Breast epithelium (tissue), 4 donors: Measurements from ENCODE around the gene C17orf100. TPM values are rescaled to one million over a fixed set of nuclear protein-coding genes. Genes with fewer than 3 reads are reported as not detected.

ENCODE experiments used
- DNase-seq, 2 donors: peaks; one replicate each; pipeline ENCODE4 v3.0.0-alpha.2; 2019; ENCODE audit warnings: low spot score in 2 of 2
- H3K27ac ChIP-seq, 2 donors: fragments of 200-600 bp; sonication (generic) in 1 of 2; one replicate each; pipeline ENCODE4 v1.5.1; 2016 to 2019; ENCODE audit warnings: mild to moderate bottlenecking in 1 of 2
- H3K27me3 ChIP-seq, 2 donors: fragments of 200-600 bp; sonication (generic) in 1 of 2; one replicate each; pipeline versions ENCODE4 v1.5.1 to v1.6.0; 2017 to 2019; ENCODE audit warnings: control low read depth in 1 of 2, mild to moderate bottlenecking in 1 of 2
- H3K36me3 ChIP-seq: fragments of 200-600 bp; one replicate; pipeline ENCODE4 v1.5.1; 2019
- H3K4me1 ChIP-seq, 2 donors: fragments of 200-600 bp; sonication (generic); one replicate each; pipeline ENCODE4 v1.5.1; 2016 to 2019; ENCODE audit warnings: control low read depth in 1 of 2
- H3K4me3 ChIP-seq, 3 donors: fragments of 200-600 bp; sonication (generic); 1 replicate in 2 of 3; 2 replicates in 1 of 3; pipeline ENCODE4 v1.5.1; 2016 to 2019; ENCODE audit warnings: mild to moderate bottlenecking in 3 of 3, moderate library complexity in 2 of 3
- H3K9me3 ChIP-seq, 2 donors: fragments of 200-600 bp; sonication (generic) in 1 of 2; one replicate each; pipeline ENCODE4 v1.5.1; 2016 to 2019; ENCODE audit warnings: control low read depth in 1 of 2
- POLR2A ChIP-seq: fragments of 450-650 bp; IDR thresholded peaks from one replicate; pipeline ENCODE4 v1.6.1; 2016; ENCODE audit warnings: antibody characterized with exemption, mild to moderate bottlenecking, moderate library complexity
- POLR2AphosphoS5 ChIP-seq, 3 donors: sonication (generic); formaldehyde crosslinking; IDR thresholded peaks; one replicate each; pipeline ENCODE4 v1.6.1; 2017; ENCODE audit warnings: antibody characterized with exemption in 3 of 3
- intact Hi-C: fragments of 100-400 bp; cut with DNase I; formaldehyde crosslinking; loops from one replicate; pipeline ENCODE4 v1.15.1; 2023; ENCODE audit warnings: low total_unique reads
- total RNA-seq, 3 donors: library from RNA; depleted of rRNA; stranded (reverse); fragments of >200 nt; gene quantifications; one replicate each; pipeline ENCODE4 v1.1.0, GENCODE V29; 2016
- TF ChIP-seq, protein P1 (sequence below), 3 donors: fragments of 450-650 bp; IDR thresholded peaks; one replicate each; pipeline ENCODE4 v1.5.1; 2016 to 2017; ENCODE audit warnings: antibody characterized with exemption in 3 of 3, mild to moderate bottlenecking in 3 of 3, moderate library complexity in 3 of 3

Gene C17orf100
- total RNA-seq, 3 donors from 2014 or later, result 0.16 to 0.98 (median 0.88) TPM

DNA sequence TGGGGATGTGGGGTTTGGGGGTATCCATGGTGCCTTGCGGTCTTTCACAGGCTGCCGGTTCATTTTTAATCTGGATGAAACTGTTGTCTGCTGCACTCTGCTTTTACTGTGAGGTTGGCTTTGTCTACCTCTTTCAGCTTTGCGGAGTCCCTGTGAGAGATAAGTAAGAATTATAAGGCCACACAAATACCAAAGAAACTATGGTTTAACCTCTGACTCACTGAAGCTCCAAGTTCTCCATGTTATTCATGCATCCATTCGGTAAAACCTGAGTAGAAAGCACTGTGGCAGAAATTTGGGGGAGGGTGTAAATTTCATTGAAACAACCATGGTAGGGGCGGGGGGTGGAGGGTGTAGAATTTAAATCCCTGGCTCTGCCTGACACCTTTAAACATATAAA, 41.6 kb upstream of the C17orf100 start:
- no peak overlapping the region for H3K27ac ChIP-seq
- H3K4me1 ChIP-seq, result no peaks in the 10 kb centered on the region
- H3K27me3 ChIP-seq, result no peaks in the 10 kb centered on the region
- no peak for DNase-seq
- H3K9me3 ChIP-seq, result no peaks in the 10 kb centered on the region
- TF ChIP-seq, protein P1, sequence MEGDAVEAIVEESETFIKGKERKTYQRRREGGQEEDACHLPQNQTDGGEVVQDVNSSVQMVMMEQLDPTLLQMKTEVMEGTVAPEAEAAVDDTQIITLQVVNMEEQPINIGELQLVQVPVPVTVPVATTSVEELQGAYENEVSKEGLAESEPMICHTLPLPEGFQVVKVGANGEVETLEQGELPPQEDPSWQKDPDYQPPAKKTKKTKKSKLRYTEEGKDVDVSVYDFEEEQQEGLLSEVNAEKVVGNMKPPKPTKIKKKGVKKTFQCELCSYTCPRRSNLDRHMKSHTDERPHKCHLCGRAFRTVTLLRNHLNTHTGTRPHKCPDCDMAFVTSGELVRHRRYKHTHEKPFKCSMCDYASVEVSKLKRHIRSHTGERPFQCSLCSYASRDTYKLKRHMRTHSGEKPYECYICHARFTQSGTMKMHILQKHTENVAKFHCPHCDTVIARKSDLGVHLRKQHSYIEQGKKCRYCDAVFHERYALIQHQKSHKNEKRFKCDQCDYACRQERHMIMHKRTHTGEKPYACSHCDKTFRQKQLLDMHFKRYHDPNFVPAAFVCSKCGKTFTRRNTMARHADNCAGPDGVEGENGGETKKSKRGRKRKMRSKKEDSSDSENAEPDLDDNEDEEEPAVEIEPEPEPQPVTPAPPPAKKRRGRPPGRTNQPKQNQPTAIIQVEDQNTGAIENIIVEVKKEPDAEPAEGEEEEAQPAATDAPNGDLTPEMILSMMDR (IDR thresholded peaks at IDR 0.05), result no peak
- TF ChIP-seq POLR2AphosphoS5 (IDR thresholded peaks at IDR 0.05) (no peak), POLR2A (no peak)
- H3K4me3 ChIP-seq, result no peak overlapping the region
- intact Hi-C loops, result no loop called here
- H3K36me3 ChIP-seq, result no peaks in the 10 kb centered on the region

- Histone ChIP-seq H3K27me3 (no peaks in the 10 kb centered on the region), H3K9me3 (no peaks in the 10 kb centered on the region), H3K27ac (no peak overlapping the region), H3K4me1 (no peaks in the 10 kb centered on the region), H3K36me3 (no peaks in the 10 kb centered on the region), H3K4me3 (no peak overlapping the region)
- no peak for DNase-seq
- intact Hi-C loops, result no loop called here
- TF ChIP-seq, protein P1 (IDR thresholded peaks at IDR 0.05), result no peak
Measured at GRCh38 chr17:6611231-6611630, 40.3 kb upstream of the C17orf100 start.

GRCh38 chr17:6623941-6624340, 27.6 kb upstream of the C17orf100 start:
- Histone ChIP-seq H3K4me1 (no peaks in the 10 kb centered on the region), H3K4me3 (no peak overlapping the region), H3K27me3 (no peaks in the 10 kb centered on the region), H3K27ac (no peak overlapping the region), H3K9me3 (no peaks in the 10 kb centered on the region), H3K36me3 (peaks cover 7% of the 10 kb centered on the region)
- intact Hi-C loops, result loop anchor here (2.0 to 5.0 kb wide), 2 partner anchors 43 to 773 kb away; no protein-coding TSS in a partner anchor
- no peak for DNase-seq
- TF ChIP-seq POLR2A (no peak), POLR2AphosphoS5 (IDR thresholded peaks at IDR 0.05) (no peak)
- TF ChIP-seq, protein P1 (IDR thresholded peaks at IDR 0.05), result no peak

DNA sequence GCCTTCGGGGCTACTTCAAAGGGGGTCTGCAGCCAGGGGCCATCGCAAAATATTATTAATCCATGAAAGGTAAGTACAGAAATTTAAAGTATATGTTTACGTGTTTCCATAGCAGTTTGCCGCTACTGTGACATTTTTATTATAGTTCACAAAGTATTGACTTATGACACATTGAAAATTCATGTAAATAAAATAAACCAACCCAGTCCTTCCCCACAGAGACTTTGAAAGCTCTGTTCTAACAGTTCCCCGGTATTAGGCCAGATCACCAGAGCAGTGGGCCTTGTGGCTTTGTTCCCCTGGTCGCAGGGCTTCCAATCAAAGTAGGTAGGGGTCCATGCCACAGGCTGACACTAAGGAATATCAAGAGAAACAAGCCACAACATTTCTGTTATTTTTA, 24.9 kb upstream of the C17orf100 start:
- H3K9me3 ChIP-seq, result no peaks in the 10 kb centered on the region
- TF ChIP-seq, protein P1 (IDR thresholded peaks at IDR 0.05), result no peak
- TF ChIP-seq POLR2A (no peak), POLR2AphosphoS5 (IDR thresholded peaks at IDR 0.05) (no peak)
- H3K27me3 ChIP-seq, result no peaks in the 10 kb centered on the region
- intact Hi-C loops, result no loop called here
- no peaks in the 10 kb centered on the region for H3K36me3 ChIP-seq
- no peak overlapping the region for H3K27ac ChIP-seq
- no peak for DNase-seq
- H3K4me3 ChIP-seq, result no peak overlapping the region
- no peaks in the 10 kb centered on the region for H3K4me1 ChIP-seq

DNA sequence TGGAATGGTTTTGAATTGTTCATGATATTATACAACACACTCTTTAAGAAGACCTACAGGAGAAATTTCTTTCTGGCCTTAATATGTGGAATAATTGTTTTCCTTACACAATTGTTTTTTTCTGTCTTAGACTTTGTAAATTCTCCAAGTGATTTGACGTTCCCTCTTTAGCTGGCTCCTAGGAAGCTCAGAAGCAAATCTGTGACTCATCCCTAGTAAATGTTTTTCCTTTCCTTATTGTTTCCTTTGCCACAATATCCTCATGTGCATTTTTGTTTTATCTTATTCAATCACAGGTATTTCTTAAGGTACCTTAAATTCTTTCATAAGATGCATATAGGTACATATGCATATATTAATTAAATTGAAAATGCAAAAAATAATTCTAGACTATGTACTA, 24.5 kb upstream of the C17orf100 start:
- no peaks in the 10 kb centered on the region for H3K36me3 ChIP-seq
- TF ChIP-seq POLR2AphosphoS5 (IDR thresholded peaks at IDR 0.05), result no peak
- H3K4me1 ChIP-seq, result no peaks in the 10 kb centered on the region
- no peak overlapping the region for H3K27ac ChIP-seq
- H3K4me3 ChIP-seq, result no peak overlapping the region
- DNase-seq, result no peak
- H3K27me3 ChIP-seq, result no peaks in the 10 kb centered on the region
- H3K9me3 ChIP-seq, result no peaks in the 10 kb centered on the region
- intact Hi-C loops, result no loop called here

GRCh38 chr17:6630390-6630789, 21.2 kb upstream of the C17orf100 start:
- DNase-seq, result no peak
- Histone ChIP-seq H3K36me3 (no peaks in the 10 kb centered on the region), H3K9me3 (no peaks in the 10 kb centered on the region), H3K27ac (no peak overlapping the region), H3K4me3 (no peak overlapping the region), H3K4me1 (no peaks in the 10 kb centered on the region), H3K27me3 (no peaks in the 10 kb centered on the region)
- intact Hi-C loops, result no loop called here
- TF ChIP-seq POLR2A, result no peak
- TF ChIP-seq, protein P1 (IDR thresholded peaks at IDR 0.05), result no peak
- no peak for TF ChIP-seq POLR2AphosphoS5 (IDR thresholded peaks at IDR 0.05)
